ENCODE data around the gene TRPM8.

TRPM8 gene

DNA sequence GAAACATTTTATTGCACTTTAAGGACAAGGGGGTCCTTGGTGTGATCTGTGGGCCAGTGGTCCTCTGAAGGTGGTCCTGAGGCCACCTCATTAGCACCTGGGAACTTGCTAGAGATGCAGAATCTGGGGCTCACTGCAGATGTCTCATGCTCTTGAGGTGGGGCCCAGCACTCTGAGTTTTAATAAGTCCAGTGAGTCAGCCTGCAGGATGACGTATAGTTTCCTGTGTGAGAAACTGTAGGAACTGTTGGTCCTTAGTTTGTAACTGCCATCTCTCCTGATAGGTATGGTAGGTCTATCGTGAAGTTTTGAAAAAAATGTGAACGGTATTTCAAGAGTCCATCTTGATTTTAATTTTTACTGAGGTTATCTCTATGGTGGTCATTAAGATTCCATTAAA, 2.8 kb downstream of the TRPM8 start:
- no peaks in the 10 kb centered on the region for H3K9me3 ChIP-seq
- in situ Hi-C loops (cut with MboI; ENCODE audit: low sequenced_read_pairs): no loop called here
- peaks cover 28% of the 10 kb centered on the region for H3K27me3 ChIP-seq (ENCODE audit: low read depth)
- no peak overlapping the region for H3K4me3 ChIP-seq
- no peak for DNase-seq (ENCODE audit: low spot score in 2 of 2)
- H3K4me1 ChIP-seq: no peaks in the 10 kb centered on the region
- H3K36me3 ChIP-seq (replicated peaks): no peaks in the 10 kb centered on the region

DNA sequence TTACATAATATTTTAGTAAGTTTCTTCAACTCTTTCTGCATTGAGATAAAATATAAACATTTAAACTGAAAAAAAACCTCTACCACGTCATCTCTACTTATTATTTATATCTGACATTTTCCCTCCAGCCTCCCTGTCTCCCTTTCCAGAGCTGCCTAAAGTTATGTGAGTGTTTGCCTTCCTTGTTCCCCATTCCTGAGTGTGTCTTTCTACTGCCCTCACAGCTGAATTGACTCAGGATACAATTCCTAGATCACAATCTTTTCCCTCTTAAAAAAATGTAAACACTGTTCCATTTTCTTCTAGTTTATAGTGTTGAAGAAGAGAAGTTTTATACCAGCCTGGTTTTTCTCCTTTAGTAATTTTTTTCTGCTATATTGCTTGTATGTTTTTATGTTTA, 5.3 kb downstream of the TRPM8 start:
- peaks cover 40% of the 10 kb centered on the region for H3K27me3 ChIP-seq (ENCODE audit: low read depth)
- no peak overlapping the region for H3K4me3 ChIP-seq
- no peaks in the 10 kb centered on the region for H3K9me3 ChIP-seq
- in situ Hi-C loops (cut with MboI; ENCODE audit: low sequenced_read_pairs): no loop called here
- no peaks in the 10 kb centered on the region for H3K36me3 ChIP-seq (replicated peaks)
- no peaks in the 10 kb centered on the region for H3K4me1 ChIP-seq
- no peak for DNase-seq (ENCODE audit: low spot score in 2 of 2)

DNA sequence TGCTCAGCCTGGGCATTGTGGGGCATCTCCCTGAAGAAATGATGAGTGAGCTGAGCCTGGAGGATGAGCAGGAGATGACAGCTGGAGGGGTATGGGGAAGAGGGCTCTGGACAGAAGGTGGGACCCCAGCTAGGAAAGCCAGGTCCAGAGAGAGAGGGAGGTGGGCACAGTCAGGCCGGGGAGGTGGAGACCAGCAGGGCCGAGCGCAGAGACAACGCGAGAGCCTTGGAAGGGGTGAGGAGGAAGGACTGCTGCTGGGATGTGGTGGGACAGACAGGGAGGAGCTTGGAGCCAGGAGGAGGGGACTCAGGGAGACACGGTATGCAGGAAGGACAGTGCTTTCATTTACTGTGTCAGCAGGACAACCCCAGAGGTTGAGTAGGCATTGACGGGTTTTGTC, 8.2 kb downstream of the TRPM8 start:
- in situ Hi-C loops (cut with MboI; ENCODE audit: low sequenced_read_pairs): no loop called here
- no peak for DNase-seq (ENCODE audit: low spot score in 2 of 2)

DNA sequence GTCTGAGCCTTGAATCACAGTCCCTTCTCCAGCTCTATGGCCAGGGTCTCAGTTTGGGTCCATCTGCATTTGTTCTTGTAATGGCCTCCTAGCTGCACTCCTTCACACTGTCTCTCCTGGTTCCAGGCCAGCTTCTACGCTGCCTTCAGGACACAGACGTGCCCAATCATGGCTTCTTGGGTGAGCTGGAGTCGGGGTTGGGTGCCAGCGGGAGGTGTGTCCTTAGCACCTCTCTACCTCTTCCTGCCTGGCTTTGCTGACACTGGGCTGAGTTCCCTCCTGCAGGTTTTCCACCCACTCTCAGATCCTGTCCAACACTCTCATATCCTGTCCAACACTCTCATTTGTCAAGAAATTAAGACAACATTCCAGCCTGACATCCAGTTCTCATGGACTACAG, 9.6 kb downstream of the TRPM8 start:
- in situ Hi-C loops (cut with MboI; ENCODE audit: low sequenced_read_pairs): no loop called here
- Histone ChIP-seq H3K4me1 (peaks cover 10% of the 10 kb centered on the region), H3K4me3 (no peak overlapping the region), H3K27me3 (ENCODE audit: low read depth) (peaks cover 33% of the 10 kb centered on the region), H3K36me3 (replicated peaks) (no peaks in the 10 kb centered on the region), H3K9me3 (no peaks in the 10 kb centered on the region)
- no peak for DNase-seq (ENCODE audit: low spot score in 2 of 2)

More for the DNA sequence above, 8.2 kb downstream of the TRPM8 start:
- H3K36me3 ChIP-seq (replicated peaks): no peaks in the 10 kb centered on the region
- peaks cover 33% of the 10 kb centered on the region for H3K27me3 ChIP-seq (ENCODE audit: low read depth)
- H3K4me3 ChIP-seq: no peak overlapping the region
- H3K4me1 ChIP-seq: peaks cover 10% of the 10 kb centered on the region
- H3K9me3 ChIP-seq: no peaks in the 10 kb centered on the region

DNA sequence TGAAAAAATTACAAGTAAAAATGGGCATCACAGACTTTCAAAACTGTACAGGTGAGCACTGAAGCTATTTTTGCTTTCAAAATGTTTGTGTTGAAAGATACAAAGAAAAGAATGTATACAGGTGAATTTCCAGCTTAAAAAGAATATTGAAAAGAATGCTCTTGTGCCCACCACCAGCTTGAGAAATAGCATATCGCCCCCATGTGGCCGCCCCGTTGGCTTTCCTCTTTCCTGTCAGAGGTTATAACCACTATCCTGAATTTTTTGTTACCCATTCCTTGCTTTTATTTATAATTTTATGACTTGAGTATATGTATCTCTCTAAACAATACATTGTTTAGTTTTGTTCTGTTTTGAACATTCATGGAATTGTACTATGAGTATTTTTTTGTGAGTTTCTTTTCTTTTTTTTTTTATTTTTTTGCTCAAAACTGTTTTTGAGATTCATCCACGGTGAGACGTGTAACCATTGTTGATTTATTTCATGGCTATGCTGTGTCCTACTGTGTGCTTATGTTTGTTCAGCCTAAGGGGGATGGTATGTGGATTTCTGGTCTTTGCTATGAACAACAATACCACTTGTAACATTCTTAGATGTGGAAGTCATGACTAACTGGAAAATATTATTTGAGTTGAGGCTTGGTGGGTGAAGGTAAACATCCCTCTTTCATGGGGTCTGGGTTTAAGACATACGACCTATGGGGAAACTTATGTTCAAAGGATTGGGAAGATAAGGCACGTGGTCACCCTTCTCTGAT, 11.6 kb downstream of the TRPM8 start:
- DNase-seq (ENCODE audit: low spot score in 2 of 2): peak; percentile 46 to 80
- Histone ChIP-seq H3K36me3 (replicated peaks) (no peaks in the 10 kb centered on the region), H3K4me1 (peaks cover 10% of the 10 kb centered on the region), H3K27me3 (ENCODE audit: low read depth) (peaks cover 32% of the 10 kb centered on the region), H3K4me3 (no peak overlapping the region), H3K9me3 (no peaks in the 10 kb centered on the region)
- in situ Hi-C loops (cut with MboI; ENCODE audit: low sequenced_read_pairs): no loop called here

DNA sequence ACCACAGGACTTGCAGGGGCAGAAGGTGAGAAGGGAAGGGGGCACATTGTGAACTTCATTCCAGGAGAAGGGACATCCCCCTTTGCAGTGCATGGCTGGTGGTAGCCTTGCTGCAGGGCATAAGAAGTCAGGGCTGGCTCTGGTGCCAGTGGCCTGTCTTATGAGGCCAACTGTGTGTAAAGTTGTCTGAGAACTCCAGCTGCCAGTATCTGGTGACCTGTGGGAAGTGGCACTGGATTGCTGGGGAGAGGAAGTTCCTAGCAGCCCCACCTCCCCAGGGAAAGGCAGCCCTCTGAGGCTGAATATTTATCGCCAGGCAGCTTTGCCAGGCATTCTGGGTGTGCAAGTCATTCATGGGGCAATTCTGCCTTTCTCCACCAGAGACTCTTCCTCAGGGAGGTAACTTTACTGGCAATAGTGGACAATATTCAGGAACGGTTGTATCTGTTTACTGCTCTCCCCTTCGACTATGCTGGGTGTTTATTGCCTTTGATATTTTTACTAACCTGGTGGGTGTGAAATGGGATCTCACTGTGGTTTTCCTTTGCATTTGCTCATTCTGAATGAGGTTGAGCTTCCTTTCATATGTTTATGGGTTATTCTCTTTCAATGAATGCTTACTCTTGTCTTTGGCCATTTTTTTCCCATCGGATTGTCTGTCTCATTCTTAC, 12.3 kb downstream of the TRPM8 start:
- H3K36me3 ChIP-seq (replicated peaks): no peaks in the 10 kb centered on the region
- in situ Hi-C loops (cut with MboI; ENCODE audit: low sequenced_read_pairs): no loop called here

DNA sequence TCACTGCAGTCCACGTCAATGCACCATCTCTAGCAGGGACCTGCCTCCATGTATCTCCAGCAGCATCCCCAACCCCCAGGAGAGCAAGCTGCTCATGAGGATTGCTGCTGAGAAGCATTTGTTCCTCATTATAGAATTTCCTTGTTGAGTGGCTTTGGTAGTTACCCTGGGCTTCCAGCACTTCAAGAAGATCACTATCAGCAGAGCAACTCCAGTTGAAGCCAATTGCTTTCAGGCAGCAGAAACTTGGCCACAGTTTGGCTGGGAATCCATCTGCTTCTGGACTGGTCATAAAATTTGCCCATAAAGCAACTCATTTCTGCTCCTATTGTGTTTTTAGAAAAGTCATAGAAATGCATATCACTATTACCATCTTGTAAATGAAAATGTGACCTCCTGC, 17.4 kb downstream of the TRPM8 start:
- Histone ChIP-seq H3K4me3 (no peak overlapping the region), H3K4me1 (peaks cover 11% of the 10 kb centered on the region), H3K9me3 (no peaks in the 10 kb centered on the region), H3K36me3 (replicated peaks) (no peaks in the 10 kb centered on the region), H3K27me3 (ENCODE audit: low read depth) (no peaks in the 10 kb centered on the region)
- in situ Hi-C loops (cut with MboI; ENCODE audit: low sequenced_read_pairs): no loop called here
- peak; percentile 46 to 59 for DNase-seq (ENCODE audit: low spot score in 2 of 2)

More for the DNA sequence above, 12.3 kb downstream of the TRPM8 start:
- H3K9me3 ChIP-seq: no peaks in the 10 kb centered on the region
- H3K4me1 ChIP-seq: peaks cover 10% of the 10 kb centered on the region
- DNase-seq (ENCODE audit: low spot score in 2 of 2): peak; percentile 29 to 65
- H3K27me3 ChIP-seq (ENCODE audit: low read depth): peaks cover 25% of the 10 kb centered on the region
- no peak overlapping the region for H3K4me3 ChIP-seq

DNA sequence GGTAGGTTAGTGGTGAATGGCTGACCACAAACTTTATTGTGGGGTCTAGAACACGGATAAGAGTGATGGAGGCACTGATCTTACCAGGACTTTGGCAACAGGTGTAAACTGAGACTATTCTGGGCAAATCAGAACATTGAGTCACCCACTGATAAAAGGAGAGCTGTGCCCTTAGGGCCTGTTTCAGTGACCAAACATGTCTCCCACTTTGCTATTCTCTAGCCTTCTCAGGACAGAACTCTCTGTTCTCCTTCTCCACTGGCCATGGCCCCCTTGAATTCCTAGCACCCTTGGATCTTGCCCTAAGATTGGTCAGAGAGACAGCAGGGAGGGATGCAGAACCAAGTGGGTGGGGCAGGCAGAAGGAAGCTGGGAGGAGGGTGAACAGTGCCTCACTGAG, 18.3 kb downstream of the TRPM8 start:
- no peak overlapping the region for H3K4me3 ChIP-seq
- no peak for DNase-seq (ENCODE audit: low spot score in 2 of 2)
- H3K9me3 ChIP-seq: no peaks in the 10 kb centered on the region
- peaks cover 3% of the 10 kb centered on the region for H3K4me1 ChIP-seq
- H3K27me3 ChIP-seq (ENCODE audit: low read depth): no peaks in the 10 kb centered on the region
- in situ Hi-C loops (cut with MboI; ENCODE audit: low sequenced_read_pairs): no loop called here
- no peaks in the 10 kb centered on the region for H3K36me3 ChIP-seq (replicated peaks)

DNA sequence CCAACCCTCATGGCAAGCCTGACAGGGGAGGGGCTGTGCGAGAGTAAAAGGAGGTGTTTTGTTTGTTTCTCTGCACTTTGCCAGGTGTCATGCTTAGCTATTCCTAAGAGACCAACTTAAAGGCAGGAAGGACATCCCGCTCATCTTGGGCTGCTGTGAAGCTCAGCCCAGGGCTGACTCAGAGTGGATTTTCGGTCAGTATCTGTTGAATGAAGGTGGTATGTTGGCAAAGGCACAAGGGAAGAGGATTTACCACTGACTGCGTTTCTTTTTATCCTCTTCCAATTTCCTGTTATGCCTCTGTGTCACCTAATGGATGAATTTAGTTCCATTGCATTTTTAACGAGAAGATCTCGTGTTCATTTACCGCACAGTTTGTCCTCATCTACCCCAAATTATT, 18.9 kb downstream of the TRPM8 start:
- no peaks in the 10 kb centered on the region for H3K9me3 ChIP-seq
- no peaks in the 10 kb centered on the region for H3K36me3 ChIP-seq (replicated peaks)
- peaks cover 3% of the 10 kb centered on the region for H3K4me1 ChIP-seq
- no peak overlapping the region for H3K4me3 ChIP-seq
- DNase-seq (ENCODE audit: low spot score in 2 of 2): no peak
- in situ Hi-C loops (cut with MboI; ENCODE audit: low sequenced_read_pairs): no loop called here
- no peaks in the 10 kb centered on the region for H3K27me3 ChIP-seq (ENCODE audit: low read depth)

DNA sequence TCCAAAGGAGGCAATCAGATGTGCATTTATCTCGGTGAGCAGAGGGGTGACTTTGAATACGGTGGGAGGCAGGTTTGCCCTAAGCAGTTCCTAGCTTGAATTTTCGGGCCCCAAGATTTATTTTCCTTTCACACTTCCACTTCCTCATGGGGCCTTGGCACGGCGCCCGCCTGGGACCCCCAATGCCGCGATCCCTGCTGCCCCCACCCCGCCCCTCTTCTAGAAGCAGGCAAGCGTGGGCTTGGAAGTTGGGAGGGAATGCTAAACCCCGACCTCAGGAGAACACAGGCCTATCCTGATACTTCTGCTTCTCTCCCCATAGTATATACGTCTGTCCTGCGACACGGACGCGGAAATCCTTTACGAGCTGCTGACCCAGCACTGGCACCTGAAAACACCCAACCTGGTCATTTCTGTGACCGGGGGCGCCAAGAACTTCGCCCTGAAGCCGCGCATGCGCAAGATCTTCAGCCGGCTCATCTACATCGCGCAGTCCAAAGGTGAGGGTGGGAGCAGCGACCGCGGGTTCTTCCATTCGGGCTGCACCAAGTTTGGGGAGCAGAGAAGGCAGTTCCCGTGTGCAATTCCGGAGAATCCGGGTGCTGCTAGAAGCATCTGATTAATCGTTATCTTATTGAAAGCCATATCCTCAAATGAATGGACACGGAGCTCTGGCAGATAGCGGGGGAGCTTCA, 21.6 kb downstream of the TRPM8 start:
- in situ Hi-C loops (cut with MboI; ENCODE audit: low sequenced_read_pairs): no loop called here
- no peaks in the 10 kb centered on the region for H3K9me3 ChIP-seq
- H3K27me3 ChIP-seq (ENCODE audit: low read depth): no peaks in the 10 kb centered on the region
- H3K36me3 ChIP-seq (replicated peaks): no peaks in the 10 kb centered on the region
- peaks cover 3% of the 10 kb centered on the region for H3K4me1 ChIP-seq
- DNase-seq (ENCODE audit: low spot score in 2 of 2): no peak
- no peak overlapping the region for H3K4me3 ChIP-seq

DNA sequence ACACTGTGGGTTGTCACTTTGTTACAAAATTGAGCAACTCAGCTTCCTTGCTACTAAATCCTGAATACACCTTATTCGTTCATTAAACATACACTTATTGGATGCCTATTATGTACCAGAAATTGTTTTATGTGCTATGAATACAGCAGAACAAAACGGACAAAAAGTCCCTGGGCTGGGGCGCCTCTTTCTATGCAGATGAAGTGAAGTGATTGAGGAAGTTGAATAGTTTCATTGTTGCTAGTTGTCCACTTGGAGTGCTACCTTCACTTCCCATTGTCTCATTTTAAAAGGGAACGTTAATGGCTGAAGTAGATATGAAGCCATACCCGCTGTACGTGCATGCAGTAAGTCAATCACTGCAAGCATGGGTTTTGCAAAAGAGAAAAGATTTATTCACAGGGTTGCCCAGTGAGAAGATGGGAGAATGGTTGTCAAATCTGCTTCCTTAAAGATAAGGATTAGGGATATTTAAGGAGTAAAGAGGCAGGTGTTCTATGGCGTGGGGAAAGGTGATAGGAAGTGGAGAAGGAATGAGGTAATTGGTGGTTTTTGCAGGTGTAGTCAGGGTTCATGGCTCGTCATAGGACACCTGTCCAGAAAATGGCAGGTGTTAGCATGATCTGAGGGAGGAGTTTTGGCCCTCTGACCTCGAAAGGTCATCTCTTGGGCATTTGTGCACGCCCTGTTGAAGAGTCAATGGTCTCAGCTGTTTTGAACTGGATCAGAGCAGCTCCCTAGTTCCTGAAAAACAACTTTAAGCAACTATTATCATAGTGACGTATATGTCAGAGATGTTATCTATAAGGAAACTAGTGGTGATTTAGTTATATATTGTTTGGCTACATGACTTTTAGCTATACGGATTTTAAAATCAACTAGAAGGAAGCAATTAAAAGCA, 23.5 kb downstream of the TRPM8 start:
- in situ Hi-C loops (cut with MboI; ENCODE audit: low sequenced_read_pairs): no loop called here
- Histone ChIP-seq H3K4me1 (peaks cover 6% of the 10 kb centered on the region; the same call in 1 of the 2 replicates), H3K36me3 (replicated peaks) (no peaks in the 10 kb centered on the region), H3K9me3 (no peaks in the 10 kb centered on the region), H3K4me3 (no peak overlapping the region), H3K27me3 (ENCODE audit: low read depth) (no peaks in the 10 kb centered on the region)
- peak; percentile 20 to 23 for DNase-seq (ENCODE audit: low spot score in 2 of 2)

DNA sequence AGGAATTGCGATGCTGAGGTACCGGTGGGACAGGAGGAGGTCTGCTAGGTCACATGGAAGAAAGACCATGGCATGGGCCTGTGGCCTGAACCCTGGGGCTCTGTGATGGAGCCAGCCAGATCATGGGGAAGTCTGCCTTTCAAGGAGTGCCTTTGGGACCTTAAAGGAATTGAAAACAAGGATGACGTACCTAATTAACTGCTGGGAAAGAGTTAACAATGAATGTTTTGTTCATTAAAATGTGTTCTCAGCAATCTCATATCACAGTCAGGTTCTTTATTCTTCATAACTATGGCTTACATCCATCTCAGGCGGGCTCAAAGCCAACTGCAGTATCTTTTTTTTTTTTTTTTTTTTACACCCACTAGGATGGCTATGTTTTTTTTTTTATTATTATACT, 25.6 kb downstream of the TRPM8 start:
- Histone ChIP-seq H3K4me1 (peaks cover 6% of the 10 kb centered on the region; the same call in 1 of the 2 replicates), H3K36me3 (replicated peaks) (no peaks in the 10 kb centered on the region), H3K27me3 (ENCODE audit: low read depth) (no peaks in the 10 kb centered on the region), H3K4me3 (no peak overlapping the region), H3K9me3 (no peaks in the 10 kb centered on the region)
- in situ Hi-C loops (cut with MboI; ENCODE audit: low sequenced_read_pairs): no loop called here
- DNase-seq (ENCODE audit: low spot score in 2 of 2): no peak

DNA sequence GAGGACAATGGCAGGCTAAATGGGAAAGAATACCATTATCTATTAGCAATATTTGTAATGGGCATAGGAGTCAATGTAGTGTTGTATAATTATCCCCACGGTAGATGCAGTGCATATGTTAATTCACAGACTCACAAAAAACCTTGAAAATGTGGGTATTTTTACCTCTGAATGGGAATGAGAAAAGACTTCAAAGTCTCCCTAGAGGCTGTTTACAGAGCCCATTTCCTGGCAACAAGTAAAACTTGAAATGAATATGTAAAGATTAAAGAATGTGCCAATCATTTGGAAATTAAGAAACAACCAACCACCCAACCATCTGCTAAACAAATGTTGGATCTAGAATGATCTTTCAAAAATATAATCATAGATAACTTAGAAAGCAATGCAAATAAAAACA, 27.1 kb downstream of the TRPM8 start:
- peaks cover 6% of the 10 kb centered on the region; the same call in 1 of the 2 replicates for H3K4me1 ChIP-seq
- in situ Hi-C loops (cut with MboI; ENCODE audit: low sequenced_read_pairs): no loop called here
- no peaks in the 10 kb centered on the region for H3K9me3 ChIP-seq
- H3K36me3 ChIP-seq (replicated peaks): no peaks in the 10 kb centered on the region
- no peaks in the 10 kb centered on the region for H3K27me3 ChIP-seq (ENCODE audit: low read depth)
- DNase-seq (ENCODE audit: low spot score in 2 of 2): no peak
- no peak overlapping the region for H3K4me3 ChIP-seq
